NCI-H748 treated with DMSO at 0.1 percent for 48 hours (cell line): ENCODE measurements around the gene PALM3.
"Not testable (repeated sequence)": the region's sequence is repeated elsewhere in the genome, so short reads cannot be mapped to it uniquely, and the experiment has no call there.

ENCODE experiments used
- DNase-seq: peaks from one replicate; lab custom pipeline; 2025; lab: John Stamatoyannopoulos, UW

The PALM3 gene

DNA sequence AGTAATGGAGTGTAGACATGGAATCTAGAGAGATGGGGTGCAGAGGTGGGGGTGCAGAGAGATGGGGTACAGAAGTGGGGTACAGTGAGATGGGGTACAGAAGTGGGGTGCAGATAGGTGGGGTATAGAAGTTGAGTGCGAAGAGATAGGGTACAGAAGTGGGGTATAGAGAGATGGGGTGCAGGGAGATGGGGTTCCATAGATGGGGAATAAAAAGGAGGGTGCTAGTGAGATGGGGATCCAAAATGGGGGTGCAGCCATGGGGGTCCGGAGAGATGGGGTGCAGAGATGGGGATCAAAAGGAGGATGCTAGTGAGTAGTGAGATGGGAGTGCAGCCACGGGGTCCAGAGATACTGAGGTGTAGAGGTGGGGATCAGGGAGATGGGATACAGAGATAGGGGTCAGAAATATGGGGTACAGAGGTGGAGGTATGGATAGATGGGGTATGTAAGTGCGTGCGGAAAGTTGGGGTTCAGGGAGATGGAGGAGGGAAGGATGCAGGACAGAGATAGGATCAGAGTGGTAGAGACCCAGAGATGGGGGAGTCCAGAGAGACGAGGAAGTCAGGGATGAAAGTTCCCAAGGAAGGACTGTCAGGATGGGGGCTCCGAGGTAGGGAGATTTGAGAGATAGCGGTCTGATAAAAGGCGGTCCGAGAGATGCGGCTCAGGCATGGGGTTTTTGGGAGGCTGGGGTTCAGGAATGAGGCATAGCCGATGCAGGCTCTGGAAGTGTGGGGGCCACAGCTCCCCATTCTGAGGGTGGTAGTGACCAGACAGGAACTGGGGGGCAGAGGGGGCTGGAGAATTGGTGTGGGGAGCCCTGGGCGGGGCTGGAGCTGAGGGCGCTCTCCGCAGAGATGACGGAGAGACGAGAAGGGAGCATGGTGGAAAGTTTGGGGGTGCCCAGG, 3.4 kb downstream of the PALM3 start:
- no peak for DNase-seq

DNA sequence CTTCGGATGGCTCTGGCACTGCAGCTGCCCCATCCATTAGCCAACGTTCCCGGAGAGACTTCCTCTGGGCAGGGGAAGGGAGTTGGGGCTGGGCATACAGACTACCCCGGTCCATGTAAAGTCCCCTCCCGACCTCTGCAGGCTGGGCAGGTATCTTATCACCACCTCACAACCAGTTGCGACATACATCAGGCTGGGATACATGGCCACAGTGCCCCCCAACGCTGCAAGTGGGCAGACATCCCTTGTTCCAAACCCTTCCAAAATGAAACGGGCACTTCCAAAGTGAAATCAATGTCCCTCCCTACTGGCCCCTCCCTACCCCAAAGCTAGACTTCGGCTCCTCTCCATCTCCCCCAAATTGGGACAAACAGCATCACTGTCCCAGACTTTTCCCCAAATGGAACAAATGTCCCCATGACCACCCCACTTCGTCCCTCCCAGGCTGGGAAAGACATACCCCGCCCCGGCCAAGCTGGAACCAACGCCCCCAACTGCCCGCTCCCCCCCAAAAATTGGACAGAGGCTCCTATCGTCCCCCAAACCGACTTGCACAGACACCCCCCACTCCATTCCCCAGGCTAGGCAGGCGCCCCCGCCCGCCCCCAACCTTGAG, 5.0 kb downstream of the PALM3 start:
- DNase-seq = no peak

DNA sequence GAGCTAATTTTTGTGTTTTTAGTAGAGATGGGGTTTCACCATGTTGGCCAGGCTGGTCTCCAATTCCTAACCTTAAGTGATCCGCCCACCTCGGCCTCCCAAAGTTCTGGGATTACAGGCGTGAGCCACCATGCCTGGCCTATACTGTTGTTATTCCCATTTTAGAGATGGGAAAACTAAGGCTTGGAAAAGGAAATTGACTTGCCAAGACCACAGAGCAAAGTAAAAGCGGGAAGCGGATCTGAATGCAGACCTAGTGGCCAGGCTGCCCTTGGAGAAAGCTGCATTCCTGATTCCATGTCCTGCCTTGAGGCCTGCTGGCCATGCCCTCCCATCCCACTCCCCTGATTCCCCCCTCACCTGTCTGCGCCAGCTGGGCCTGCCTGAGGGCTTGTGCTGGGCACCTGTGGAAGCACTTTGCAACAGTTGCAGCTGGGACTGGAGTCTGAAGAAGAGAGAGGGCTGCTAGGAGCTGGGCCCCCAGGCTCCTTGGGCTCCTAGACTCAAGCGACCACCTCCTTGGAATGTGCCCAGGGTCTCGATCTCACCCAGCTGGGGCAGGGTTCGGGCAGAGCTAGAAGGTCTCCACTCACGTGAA, 5.7 kb downstream of the PALM3 start:
- no peak for DNase-seq

DNA sequence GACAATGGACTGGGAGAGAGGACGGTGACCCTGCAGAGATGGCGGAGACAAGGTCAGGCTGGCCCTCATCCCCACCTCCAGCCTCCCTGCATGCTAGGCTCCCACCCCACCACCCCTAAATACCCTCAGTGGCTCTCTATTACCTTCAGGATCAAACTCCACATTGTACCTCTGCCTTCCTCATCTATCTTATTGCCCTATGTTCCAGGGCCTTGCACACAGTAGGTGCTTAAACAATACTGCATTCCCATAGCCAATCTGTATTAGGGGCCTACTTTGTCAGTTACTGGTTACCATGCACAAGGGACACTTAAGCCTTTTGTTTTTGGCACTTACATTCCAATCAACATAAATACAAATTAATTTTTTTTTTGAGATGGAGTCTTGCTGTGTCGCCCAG, 6.5 kb downstream of the PALM3 start:
- no peak for DNase-seq

DNA sequence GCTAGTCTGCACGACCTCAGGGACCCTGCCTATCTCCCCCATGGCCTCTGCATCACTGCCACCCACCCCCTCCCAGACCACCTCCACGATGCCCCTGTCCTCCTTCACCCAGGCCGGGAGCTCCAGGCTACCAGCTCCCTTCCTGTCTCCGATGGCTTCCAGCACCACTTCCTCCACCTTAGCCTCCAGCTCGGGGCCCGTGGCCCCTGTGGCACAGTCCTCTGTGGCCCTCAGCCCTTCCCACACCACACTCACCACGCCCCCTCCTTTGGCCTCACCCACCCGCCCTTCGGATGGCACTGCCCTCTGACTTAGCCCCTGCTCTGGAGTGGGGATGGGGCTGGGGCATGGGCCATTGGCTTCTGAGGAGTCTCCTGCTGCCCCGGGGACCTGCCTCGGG, 7.2 kb downstream of the PALM3 start:
- no peak for DNase-seq

DNA sequence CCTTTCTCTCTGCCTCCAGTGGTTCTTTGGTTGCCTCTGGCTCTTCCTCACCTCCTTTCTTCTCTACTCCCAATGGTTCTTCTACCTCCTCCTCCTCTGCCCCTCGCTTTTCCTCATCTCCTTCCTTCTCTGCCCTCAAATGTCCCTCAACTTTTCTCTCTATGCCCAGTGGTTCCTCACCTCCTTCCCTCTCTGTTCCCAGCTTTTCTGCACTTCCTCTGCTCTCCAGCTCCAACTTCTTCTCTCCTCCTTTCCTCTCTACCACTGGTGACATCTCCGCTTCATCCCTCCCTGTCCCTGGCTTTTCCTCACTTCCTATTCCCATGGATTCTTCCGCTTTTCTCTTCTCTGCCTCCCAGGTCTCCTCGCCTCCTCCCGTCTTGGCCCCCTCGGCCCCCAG, 7.8 kb downstream of the PALM3 start:
- DNase-seq = no peak

DNA sequence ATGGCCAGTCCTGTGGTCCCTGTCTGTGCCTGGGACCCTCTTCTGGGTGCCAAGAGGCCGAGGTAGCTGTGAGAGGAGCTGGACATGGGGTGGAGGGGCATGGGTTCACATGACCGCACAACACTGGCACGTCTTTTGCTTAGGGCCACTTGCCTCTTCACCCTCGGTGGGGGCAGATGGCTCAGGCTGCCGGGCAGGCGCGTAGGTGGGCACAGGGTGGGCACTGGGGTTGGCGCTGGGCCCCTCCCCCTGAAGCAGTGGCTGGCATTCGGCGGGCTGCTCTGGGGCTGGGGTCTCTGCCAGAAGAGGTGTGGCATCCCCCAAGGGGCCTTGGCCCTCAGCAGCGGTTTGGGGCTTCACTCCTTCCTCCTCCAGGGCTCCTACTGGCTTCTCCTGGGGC, 8.4 kb downstream of the PALM3 start:
- DNase-seq = no peak

DNA sequence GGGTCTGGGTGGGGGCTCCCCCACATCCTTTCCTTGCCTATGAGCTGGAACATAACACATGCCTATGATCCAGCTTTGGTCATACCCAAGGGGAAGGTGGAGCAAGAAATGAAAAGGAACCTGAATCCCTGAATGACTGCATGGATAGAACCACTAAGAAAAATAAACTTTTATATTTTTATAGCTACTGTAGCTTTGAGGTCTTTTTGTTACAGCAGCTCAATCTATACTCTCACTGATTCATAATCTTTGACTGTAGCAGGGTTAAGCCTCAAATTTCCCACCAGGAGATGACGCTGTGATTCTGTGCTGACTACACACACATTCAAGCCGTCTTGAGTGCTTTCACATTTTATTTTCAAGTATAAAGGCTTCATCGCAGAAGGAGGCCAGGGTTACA, 8.8 kb downstream of the PALM3 start:
- DNase-seq = no peak

DNA sequence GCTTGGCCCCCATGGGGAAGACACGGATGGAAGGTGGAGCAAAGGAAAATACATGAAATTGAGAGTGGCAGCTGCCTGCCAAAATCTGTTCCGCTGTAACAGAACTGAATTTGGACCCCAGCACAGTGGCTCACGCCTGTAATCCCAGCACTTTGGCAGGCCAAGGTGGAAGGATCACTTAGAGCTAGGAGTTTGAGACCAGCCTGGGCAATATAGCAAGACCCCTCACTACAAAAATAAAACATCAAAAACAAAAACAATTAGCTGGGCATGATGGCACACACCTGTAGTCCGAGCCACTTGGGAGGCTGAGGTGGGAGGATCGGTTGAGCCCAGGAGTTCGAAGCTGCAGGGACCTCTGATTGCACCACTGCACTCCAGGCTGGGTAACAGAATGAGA, 9.4 kb downstream of the PALM3 start:
- no peak for DNase-seq

DNA sequence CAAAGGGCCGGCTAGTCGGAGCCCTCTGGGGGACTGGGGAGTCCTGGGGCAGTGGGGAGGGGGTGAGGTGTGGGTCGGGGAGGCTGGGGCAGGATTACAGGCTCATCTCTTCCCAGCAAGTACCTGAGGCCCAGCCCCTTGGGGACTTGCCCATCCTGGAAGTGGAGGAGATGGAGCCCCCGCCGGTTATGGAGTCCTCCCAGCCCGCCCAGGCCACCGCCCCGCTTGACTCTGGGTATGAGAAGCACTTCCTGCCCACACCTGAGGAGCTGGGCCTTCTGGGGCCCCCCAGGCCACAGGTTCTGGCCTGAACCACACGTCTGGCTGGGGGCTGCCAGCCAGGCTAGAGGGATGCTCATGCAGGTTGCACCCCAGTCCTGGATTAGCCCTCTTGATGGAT, 9.9 kb downstream of the PALM3 start:
- no peak for DNase-seq

DNA sequence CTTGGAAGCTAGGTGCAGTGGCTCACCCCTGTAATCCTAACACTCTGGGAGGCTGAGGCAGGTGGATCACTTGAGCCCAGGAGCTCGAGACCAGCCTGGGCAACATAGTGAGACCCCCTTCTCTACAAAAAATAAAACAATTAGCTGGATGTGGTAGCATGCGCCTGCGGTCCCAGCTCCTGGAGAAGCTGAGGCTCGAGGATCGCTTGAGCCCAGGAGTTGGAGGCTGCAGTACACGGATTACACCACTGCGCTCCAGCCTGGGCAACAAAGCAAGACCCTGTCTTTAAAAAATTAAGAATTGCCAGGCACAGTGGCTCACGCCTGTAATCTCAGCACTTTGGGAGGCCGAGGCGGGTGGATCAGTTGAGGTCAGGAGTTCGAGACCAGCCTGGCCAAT, 10.9 kb downstream of the PALM3 start:
- DNase-seq = not testable (repeated sequence)

DNA sequence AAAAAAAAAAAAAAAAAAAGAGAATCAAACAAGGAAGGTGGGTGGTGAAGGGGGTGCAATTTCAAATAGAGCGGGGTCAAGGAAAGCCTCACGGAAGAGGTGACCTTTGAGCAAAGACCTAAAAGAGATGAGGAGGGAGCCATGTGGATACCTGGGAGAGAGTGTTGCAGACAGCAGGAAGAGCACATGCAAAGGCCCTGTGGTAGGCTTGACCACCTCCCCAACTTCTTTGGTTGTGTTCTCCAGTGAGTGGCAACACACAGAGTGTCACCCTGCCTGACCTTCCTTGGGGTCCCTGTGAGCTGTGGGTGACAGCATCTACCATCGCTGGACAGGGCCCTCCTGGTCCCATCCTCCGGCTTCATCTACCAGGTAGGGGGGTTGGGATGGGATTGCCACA, 11.4 kb downstream of the PALM3 start:
- no peak for DNase-seq

DNA sequence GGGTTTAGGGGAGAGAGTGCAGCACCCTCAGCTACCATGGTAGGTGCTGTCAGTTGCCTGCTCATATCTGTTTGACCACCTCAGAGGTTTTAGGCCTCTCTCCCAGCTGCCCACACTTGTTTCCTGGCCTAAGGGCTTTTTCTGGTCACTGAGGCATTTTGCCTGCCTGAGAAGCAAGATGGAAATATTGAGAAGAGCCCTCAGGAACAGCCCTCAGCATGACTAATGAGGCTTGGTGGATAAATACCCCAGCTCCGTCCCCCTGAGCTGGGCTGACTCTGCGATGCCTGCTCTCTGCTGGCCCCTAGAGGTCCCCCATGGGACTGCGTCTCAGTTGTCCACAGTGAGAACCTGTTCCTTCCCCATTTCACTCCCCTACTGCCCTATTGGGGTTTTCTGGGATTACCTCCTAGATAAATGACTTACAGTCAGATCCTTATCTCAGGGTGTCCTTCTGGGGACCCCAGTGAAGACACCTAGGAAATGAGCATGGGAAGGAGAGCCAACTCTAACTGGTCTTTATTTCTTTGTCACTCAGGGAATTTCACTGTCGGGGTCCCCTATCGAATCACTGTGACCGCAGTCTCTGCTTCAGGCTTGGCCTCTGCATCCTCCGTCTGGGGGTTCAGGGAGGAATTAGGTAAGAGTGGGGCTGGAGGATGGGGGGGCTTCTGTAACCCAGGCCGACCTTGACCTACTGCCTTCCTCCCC, 13.3 kb downstream of the PALM3 start:
- no peak for DNase-seq

DNA sequence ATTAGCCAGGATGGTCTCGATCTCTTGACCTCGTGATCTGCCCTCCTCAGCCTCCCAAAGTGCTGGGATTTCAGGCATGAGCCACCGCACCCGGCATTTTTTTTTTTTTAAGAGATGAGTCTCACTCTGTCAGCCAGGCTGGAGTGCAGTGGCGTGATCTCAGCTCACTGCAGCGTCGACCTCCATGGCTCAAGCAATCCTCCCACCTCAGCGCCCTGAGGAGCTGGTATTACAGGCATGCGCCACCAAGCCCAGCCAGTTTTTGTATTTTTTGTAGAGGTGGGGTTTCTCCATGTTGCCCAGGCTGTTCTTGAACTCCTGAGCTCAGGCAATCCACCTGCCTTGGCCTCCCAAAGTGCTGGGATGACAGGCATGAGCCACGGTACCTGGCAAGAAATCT, 14.0 kb downstream of the PALM3 start:
- DNase-seq = not testable (repeated sequence)

DNA sequence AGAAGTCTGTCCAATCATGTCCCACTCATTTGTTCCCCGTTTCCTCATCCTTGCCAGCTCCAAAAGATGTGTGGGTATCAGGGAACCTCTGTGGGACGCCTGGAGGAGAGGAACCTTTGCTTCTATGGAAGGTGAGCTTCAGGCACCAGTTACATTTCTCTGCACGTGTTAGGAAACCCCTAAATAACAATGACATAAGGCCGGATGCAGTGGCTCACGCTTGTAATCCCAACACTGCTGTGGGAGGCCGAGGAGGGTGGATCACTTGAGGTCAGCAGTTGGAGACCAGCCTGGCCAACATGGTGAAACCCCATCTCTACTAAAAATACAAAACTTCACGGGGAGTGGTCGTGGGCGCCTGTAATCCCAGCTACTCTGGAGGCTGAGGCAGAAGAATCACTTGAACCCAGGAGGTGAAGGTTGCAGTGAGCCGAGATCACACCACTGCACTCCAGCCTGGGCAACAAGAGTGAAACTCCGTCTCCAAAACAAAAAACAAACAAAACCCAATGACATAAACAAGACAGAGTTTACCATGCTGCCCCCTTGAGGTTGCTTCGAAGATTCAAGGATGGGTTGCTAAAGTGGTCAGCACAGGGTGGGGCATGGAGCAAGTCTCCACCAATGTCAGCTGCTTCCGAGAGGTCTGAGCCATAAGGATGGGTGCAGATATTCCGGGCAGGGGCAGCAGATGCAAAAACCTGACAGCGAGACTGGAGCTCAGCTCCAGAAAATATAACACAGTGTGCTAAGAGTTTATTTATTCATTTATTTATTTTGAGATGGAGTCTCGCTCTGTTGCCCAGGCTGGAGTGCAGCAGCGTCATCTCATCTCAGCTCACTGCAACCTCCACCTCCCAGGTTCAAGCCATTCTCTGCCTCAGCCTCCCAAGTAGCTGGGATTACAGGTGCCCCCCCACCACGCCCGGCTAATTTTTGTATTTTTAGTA, 18.9 kb downstream of the PALM3 start:
- DNase-seq = not testable (repeated sequence)

DNA sequence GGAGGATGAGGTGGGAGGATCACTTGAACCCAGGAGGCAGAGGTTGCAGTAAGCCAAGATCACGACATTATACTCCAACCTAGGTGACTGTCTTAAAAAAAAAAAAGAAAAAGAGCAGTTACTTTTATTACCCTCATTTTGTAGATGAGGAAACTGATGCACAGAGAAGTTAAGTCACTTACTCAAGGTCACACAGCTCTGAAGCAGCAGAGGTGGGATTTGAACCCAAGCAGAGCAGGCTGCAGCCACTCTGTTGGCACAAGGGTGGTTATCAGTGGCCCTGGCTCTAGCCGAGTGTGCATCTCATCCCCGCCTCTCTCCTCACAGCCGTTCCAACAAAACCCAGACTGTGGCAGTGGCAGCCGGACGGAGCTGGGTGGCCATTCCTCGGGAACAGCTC, 22.7 kb downstream of the PALM3 start:
- no peak for DNase-seq

DNA sequence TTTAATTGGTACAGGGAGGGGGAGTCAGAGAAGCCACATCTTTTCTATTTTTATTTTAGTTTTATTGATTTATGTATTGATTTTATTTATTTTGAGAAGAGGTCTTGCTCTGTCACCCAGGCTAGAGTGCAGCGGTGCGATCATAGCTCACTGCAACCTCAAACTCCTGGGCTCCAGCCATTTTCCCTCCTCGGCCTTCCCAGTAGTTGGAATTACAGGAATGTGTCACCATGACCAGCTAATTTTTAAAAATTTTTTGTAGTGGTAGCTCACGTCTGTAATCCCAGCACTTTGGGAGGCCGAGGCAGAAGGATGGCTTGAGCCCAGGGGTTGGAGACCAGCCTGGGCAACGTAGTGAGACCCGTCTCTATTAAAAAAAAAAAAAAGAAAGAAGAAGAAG, 26.2 kb downstream of the PALM3 start:
- DNase-seq = no peak

DNA sequence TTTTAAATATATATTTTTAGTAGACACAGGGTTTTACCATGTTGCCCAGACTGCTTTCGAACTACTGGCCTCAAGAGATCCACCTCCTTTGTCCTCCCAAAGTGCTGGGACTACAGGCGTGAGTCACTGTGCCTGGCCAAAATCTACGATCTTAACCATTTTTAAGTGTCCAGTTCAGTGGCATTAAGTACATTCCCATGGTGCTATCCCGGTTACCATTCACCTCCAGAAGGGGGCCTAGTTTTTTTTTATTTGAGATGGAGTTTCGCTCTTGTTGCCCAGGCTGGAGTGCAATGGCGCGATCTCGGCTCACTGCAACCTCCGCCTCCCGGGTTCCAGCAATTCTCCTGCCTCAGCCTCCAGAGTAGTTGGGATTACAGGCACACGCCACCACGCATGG, 26.7 kb downstream of the PALM3 start:
- DNase-seq = not testable (repeated sequence)

DNA sequence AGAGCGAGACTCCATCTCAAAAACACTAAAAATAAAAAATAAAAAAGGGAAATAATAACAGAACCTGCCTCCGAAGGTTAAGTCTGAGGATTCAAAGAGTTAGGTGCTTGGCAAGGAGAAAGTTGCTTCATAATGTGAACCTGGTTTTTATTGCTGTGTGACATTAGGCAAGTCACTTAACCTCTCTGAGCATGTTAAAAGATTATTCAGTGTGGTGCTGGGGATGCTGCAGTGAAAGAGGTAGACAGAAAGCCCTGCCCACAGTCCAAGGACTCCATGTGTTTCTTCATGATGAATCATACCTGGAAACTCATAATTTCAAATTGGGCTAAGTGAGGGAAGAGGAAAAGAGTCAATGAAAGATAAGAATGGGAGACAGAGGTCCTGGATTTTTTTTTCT, 27.9 kb downstream of the PALM3 start:
- DNase-seq = no peak

DNA sequence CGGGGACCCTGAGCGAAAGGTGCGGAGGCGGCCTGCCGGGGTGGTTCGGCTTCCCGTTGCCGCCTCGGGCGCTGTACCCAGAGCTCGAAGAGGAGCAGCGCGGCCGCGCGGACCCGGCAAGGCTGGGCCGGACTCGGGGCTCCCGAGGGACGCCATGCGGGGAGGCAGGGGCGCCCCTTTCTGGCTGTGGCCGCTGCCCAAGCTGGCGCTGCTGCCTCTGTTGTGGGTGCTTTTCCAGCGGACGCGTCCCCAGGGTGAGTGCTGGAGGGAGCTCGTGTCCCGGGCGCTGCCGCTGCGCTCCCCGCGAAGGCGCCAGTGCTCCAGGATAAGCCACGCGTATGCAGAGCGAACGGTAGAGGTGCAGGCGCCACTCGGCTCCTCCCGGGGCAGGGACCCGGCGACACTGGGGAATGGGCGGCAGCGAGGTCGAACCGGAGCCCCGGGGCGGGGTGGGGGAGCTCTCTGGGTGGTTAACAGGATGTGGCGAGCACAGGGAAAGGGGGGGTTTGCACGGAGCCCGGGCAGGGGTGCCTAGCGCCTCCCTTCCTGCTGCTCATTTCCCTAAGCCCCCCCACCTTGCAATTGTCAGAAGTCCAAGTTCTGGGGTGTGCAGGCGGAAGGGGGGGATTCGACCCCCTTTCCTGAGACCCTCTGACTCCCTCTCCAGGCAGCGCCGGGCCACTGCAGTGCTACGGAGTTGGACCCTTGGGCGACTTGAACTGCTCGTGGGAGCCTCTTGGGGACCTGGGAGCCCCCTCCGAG, 30.0 kb downstream of the PALM3 start, which contains the start of gene IL27RA:
TSS of gene IL27RA (plus strand) at position 44 of the 762 bp plus-strand sequence. CDS start at position 155, 111 bp downstream.
- no peak for DNase-seq
